Measurements from ENCODE around the gene SLC38A1.

The SLC38A1 gene

GRCh38 chr12:46219132-46219876 lies 49.5 kb downstream of the SLC38A1 start:
- DNase-seq (ENCODE audit: low spot score), result no peak
- no peak for TF ChIP-seq CTCF (IDR thresholded peaks at IDR 0.05; ENCODE audit: extremely low read depth, missing control alignments)

- DNase-seq (ENCODE audit: low spot score), result no peak
These were observed 50.3 kb downstream of the SLC38A1 start for GRCh38 chr12:46218322-46219095.

GRCh38 chr12:46217541-46218321 lies 51.1 kb downstream of the SLC38A1 start:
- TF ChIP-seq CTCF (IDR thresholded peaks at IDR 0.05; ENCODE audit: extremely low read depth, missing control alignments), result no peak
- peak; percentile 24 for DNase-seq (ENCODE audit: low spot score)

More at GRCh38 chr12:46218322-46219095, 50.3 kb downstream of the SLC38A1 start:
- no peak for TF ChIP-seq CTCF (IDR thresholded peaks at IDR 0.05; ENCODE audit: extremely low read depth, missing control alignments)

- TF ChIP-seq CTCF (IDR thresholded peaks at IDR 0.05; ENCODE audit: extremely low read depth, missing control alignments), result no peak
- DNase-seq (ENCODE audit: low spot score), result no peak
These were observed 54.0 kb downstream of the SLC38A1 start for GRCh38 chr12:46214668-46215436.

GRCh38 chr12:46212108-46212982 lies 56.5 kb downstream of the SLC38A1 start:
- no peak for TF ChIP-seq CTCF (IDR thresholded peaks at IDR 0.05; ENCODE audit: extremely low read depth, missing control alignments)
- no peak for DNase-seq (ENCODE audit: low spot score)

- no peak for DNase-seq (ENCODE audit: low spot score)
- no peak for TF ChIP-seq CTCF (IDR thresholded peaks at IDR 0.05; ENCODE audit: extremely low read depth, missing control alignments)
These were observed 57.9 kb downstream of the SLC38A1 start for GRCh38 chr12:46210873-46211439.
